ENCODE results near the gene OR11H12. TPM values are rescaled to one million over a fixed set of nuclear protein-coding genes. Genes with fewer than 3 reads are reported as not detected.
"Not testable (repeated sequence)": the region's sequence is repeated elsewhere in the genome, so short reads cannot be mapped to it uniquely, and the experiment has no call there.

OR11H12 gene
- total RNA-seq: not detected

DNA sequence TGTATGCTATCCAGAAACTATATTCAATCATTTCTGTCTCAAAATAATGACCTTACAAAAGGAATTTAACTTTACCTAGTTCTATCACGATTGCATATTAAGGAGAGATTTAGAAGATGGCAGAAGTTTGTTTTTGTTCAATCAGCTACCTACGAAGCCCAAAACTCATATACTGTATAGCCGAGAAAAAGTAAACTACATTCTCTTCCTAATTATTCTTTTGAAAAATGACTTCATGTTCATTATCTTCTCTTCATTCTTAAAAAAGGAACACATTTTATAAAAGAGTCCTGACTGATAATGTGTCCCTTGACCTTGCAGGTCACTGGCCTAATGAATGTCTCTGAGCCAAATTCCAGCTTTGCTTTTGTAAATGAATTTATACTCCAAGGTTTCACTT lies at the start of gene OR11H12:
TSS of gene OR11H12 (plus strand) at position 301 of the 400 bp plus-strand sequence. CDS start at position 301, 0 bp downstream.
- H3K36me3 Mint-ChIP-seq (ENCODE audit: low read depth); DNase-seq; POLR2A ChIA-PET; ATAC-seq; H3K9me3 Mint-ChIP-seq (ENCODE audit: insufficient read depth); CTCF ChIA-PET; H3K4me3 Mint-ChIP-seq; H3K27me3 Mint-ChIP-seq (ENCODE audit: low read depth); H3K27ac Mint-ChIP-seq; H3K4me1 Mint-ChIP-seq (ENCODE audit: low read depth): not testable (repeated sequence)

DNA sequence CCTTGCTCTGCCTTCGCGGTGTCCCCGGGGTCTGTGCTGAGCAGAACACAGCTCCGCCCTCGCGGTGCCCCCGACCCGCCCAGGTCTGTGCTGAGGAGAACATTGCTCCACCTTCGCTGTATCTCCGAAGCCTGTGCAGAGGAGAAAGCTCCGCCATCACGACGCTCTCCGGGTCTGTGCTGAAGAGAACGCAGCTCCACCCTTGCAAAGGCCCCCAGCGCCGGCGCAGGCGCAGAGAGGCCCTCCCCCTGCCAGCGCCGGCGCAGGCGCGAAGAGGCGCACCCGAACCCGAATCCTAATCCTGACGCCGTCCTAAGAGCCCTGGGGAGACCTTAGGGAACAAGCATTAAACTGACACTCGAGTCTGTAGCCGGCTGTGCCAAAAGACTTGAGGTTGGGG lies 18.0 kb upstream of the OR11H12 start:
- H3K27ac Mint-ChIP-seq; H3K27me3 Mint-ChIP-seq (ENCODE audit: low read depth); DNase-seq; H3K4me3 Mint-ChIP-seq; POLR2A ChIA-PET; H3K36me3 Mint-ChIP-seq (ENCODE audit: low read depth); CTCF ChIA-PET; H3K4me1 Mint-ChIP-seq (ENCODE audit: low read depth); H3K9me3 Mint-ChIP-seq (ENCODE audit: insufficient read depth); ATAC-seq: not testable (repeated sequence)

DNA sequence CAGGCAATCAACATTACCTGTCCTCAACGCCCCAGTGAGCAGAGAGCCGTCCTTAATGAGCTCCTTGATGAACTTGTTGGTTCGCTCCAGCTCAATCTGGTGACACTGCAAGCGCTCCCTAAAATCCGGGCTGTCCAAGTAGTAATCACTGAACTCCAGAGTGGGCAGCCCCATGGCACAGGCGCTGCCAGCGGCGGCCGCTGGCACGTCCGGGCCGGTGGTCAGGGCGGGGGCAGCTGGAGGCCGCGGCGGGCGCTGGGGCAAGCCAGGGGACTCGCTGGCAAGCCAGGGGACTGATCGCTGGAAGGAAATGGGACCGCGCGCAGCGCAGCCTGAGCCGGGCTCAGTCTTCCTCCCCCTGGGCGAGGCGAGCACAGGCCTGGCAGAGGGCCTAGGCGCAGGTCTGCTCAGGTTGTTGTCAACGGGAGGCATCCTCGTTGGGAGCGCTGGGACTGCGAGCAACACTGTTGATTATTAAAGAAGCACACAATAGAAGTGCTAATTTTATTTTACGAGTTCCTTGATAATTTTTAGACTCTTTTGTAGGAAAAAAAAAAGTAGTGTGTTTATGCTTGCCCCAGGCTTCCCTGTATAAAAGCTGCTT lies 25.8 kb downstream of the OR11H12 start:
- ATAC-seq; H3K27ac Mint-ChIP-seq; CTCF ChIA-PET; POLR2A ChIA-PET; H3K4me1 Mint-ChIP-seq (ENCODE audit: low read depth); H3K4me3 Mint-ChIP-seq; H3K27me3 Mint-ChIP-seq (ENCODE audit: low read depth); H3K36me3 Mint-ChIP-seq (ENCODE audit: low read depth); H3K9me3 Mint-ChIP-seq (ENCODE audit: insufficient read depth); DNase-seq: not testable (repeated sequence)

- H3K4me1 Mint-ChIP-seq (ENCODE audit: low read depth); H3K27me3 Mint-ChIP-seq (ENCODE audit: low read depth); H3K9me3 Mint-ChIP-seq (ENCODE audit: insufficient read depth); CTCF ChIA-PET; POLR2A ChIA-PET; H3K27ac Mint-ChIP-seq; DNase-seq; H3K36me3 Mint-ChIP-seq (ENCODE audit: low read depth); ATAC-seq; H3K4me3 Mint-ChIP-seq: not testable (repeated sequence)
These were observed 35.1 kb downstream of the OR11H12 start for GRCh38 chr14:18636066-18636465.

DNA sequence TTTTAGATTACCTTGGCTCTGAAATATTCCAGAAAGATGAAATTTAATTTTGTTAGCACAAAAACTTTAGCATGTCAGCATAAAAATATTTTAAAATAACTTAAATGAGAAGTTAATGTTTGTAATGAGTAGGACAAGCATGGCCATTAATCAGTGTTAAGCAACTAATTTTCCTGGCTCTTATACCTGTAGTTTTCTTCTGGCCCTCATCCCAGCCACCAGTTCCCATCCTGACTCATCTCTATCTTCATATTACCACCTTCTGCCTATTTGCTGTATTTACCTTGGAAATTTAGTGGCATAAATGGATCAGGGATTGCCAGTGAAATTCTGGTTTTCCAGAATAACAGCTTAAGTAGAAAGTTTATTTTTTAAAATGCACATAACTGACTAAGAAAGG lies 37.1 kb downstream of the OR11H12 start:
- ATAC-seq; H3K36me3 Mint-ChIP-seq (ENCODE audit: low read depth); H3K27me3 Mint-ChIP-seq (ENCODE audit: low read depth); POLR2A ChIA-PET; H3K9me3 Mint-ChIP-seq (ENCODE audit: insufficient read depth); H3K4me3 Mint-ChIP-seq; CTCF ChIA-PET; H3K27ac Mint-ChIP-seq; DNase-seq; H3K4me1 Mint-ChIP-seq (ENCODE audit: low read depth): not testable (repeated sequence)

DNA sequence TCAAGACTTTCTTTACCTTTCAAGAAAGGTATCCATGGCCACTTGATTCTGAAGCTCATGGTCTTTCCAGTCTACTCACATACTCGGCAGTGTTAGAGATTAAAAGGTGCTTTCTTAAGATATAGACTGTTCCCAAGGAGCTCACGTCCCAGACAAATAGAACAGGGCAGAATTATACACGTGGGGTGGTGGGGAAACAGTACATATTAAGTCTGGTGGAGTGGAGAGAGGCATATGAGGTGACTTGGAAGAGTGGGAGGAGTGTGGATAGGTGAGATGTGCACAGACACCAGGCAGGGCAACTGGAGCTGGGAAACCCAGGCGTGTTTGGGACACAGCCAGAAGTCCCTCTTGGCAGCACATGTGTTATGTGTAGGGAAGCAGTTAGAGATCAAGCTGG lies 37.9 kb downstream of the OR11H12 start:
- DNase-seq; H3K27me3 Mint-ChIP-seq (ENCODE audit: low read depth); ATAC-seq; H3K36me3 Mint-ChIP-seq (ENCODE audit: low read depth); H3K4me1 Mint-ChIP-seq (ENCODE audit: low read depth); H3K4me3 Mint-ChIP-seq; POLR2A ChIA-PET; CTCF ChIA-PET; H3K9me3 Mint-ChIP-seq (ENCODE audit: insufficient read depth); H3K27ac Mint-ChIP-seq: not testable (repeated sequence)

GRCh38 chr14:18646075-18646730 lies 45.3 kb downstream of the OR11H12 start:
- H3K27me3 Mint-ChIP-seq (ENCODE audit: low read depth); CTCF ChIA-PET; H3K4me1 Mint-ChIP-seq (ENCODE audit: low read depth); H3K9me3 Mint-ChIP-seq (ENCODE audit: insufficient read depth); H3K4me3 Mint-ChIP-seq; H3K36me3 Mint-ChIP-seq (ENCODE audit: low read depth); H3K27ac Mint-ChIP-seq; DNase-seq; ATAC-seq; POLR2A ChIA-PET: not testable (repeated sequence)

Data from activated CD8-positive, alpha-beta T cell treated with anti-CD3 and anti-CD28 coated beads, Interleukin-2, amount 10 ng/mL, durations not matched to agents 7 days and 5 days (primary cell).